HuH-7 (cell line): Measurements from ENCODE around the gene HABP4.

Experiments used
- DNase-seq: peaks from one replicate; pipeline ENCODE4 v3.0.0; 2011; ENCODE audit warnings: low spot score

Gene HABP4

DNA sequence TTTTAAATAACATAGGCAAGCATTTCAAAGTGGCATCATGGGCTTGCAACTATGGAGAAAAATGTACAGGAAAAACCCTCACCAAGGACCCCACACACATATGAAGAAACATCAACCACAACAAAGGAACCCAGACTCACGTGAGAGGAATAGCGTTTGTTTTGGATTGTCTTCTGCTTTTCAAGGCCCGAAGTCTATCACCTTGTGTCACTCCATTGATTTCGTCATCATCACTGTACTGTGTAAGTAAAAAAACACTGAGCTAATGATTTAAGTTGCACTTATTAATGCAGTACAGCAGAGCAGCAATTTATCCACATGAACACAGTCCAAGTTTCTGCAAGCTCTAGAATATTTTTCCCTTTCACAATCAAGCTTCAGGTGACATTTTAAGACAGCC lies 72.4 kb downstream of the HABP4 start:
- no peak for DNase-seq

DNA sequence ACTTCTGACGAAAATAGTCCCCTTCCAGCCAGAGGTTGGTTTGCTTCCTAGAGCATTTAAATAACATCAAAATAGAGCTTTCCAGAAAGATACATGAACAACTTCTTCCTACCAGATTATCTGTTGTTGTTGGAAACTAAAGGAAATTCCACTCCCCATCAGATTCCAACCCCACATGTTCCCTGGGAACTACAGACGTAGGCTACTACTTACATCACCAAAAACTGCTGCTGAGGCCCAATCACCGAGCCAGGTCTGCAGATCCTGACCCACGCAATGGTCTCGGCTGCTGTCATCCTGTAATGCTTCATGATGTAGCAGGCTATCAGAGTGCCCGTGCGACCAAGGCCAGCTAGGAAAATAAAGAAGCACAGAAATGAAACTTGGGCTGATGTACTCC lies 73.4 kb downstream of the HABP4 start:
- no peak for DNase-seq

DNA sequence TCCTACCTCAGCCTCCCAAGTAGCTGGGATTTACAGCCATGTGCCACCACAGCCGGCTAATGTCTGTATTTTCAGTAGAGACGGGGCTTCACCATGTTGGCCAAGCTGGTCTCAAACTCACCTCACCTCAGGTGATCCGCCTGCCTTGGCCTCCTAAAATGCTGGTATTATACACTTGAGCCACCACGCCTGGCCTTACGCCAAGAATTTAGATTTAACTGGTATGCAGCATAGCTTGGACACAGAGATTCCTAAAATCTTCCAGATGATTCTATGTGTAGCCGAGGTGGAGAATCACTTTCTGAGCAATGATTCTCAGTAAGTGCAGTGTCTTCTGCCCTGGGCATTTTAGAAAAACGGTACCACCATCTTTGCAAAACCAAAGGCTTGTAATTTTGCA lies 74.1 kb downstream of the HABP4 start:
- no peak for DNase-seq

DNA sequence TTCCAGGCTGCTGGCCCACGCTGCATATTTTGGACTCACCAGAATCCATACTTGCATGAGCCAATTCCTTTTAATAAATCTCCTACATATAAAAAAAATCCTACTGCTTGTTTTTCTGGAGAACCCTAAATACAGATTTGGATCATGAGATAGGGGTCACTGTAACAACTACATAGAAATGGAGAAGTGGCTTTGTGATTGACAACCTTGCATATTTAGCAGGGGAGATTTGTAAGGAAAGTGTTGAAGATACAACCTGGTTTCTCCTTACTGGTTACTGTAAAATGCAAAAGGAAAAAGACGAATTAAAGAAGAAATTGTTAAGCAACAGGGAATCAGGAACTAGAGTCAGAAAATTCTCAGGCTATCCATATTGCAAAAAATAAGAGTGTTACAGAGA lies 74.8 kb downstream of the HABP4 start:
- DNase-seq: no peak

DNA sequence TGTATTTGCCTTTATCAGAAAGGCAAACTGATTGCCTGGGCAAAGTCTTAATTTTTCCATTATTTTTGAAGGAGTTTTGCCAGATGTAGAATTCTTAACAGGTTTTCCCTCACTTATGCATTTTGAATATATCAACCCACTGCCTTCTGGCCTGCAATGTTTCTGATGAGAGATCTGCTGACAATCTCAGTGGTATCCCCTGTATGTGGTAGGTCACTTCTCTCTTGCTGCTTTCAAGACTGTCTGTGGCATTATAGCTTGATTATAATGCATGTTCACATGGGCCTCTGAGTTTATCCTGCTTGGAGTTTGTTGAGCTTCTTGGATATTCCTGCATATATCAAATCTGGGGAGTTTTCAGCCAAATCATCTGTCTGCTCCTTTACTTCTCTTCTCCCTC lies 82.2 kb downstream of the HABP4 start:
- no peak for DNase-seq

DNA sequence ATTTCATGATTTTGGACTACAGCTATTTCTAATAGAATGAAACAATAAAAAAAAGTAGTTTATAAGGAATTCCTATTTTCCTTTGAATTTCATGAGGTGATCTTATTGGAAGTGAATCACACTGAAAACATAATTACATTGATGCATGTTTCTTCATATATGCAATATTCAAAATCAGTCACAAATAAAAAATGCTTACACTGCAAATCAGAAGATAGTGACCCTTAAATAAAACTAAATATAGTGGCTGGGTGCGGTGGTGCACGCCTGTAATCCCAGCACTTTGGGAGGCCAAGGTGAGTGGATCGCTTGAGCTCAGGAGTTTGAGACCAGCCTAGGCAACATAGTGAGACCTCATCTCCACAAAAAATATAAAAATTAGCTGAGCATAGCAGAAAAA lies 90.1 kb downstream of the HABP4 start:
- no peak for DNase-seq
